Skeletal muscle satellite cell (primary cell): ENCODE results near the gene TMEM183A.
"Not testable (repeated sequence)": the region's sequence is repeated elsewhere in the genome, so short reads cannot be mapped to it uniquely, and the experiment has no call there.

ENCODE experiments used
- H3K27me3 ChIP-seq: 2 replicates; pipeline ENCODE4 v1.7.0; 2013; ENCODE audit warnings: low read length; ENCODE audit not compliant: control insufficient read depth, insufficient read depth
- H3K36me3 ChIP-seq: 2 replicates; pipeline ENCODE4 v1.7.0; 2013; ENCODE audit warnings: mild to moderate bottlenecking, control low read depth, low read length; ENCODE audit not compliant: insufficient read depth
- H3K4me1 ChIP-seq: 2 replicates; pipeline ENCODE4 v1.7.0; 2013; ENCODE audit warnings: low read length; ENCODE audit not compliant: control insufficient read depth, insufficient read depth
- H3K4me2 ChIP-seq: 2 replicates; pipeline ENCODE4 v1.7.0; 2013; ENCODE audit warnings: mild to moderate bottlenecking, low read length
- H3K4me3 ChIP-seq: 2 replicates; pipeline ENCODE4 v1.7.0; 2013; ENCODE audit warnings: low read length
- H3K9ac ChIP-seq: 2 replicates; pipeline ENCODE4 v1.7.0; 2013; ENCODE audit warnings: mild to moderate bottlenecking, low read depth, low read length, moderate library complexity
- H3K9me3 ChIP-seq: replicated peaks from 2 replicates; pipeline ENCODE4 v1.7.0; 2013; ENCODE audit warnings: mild to moderate bottlenecking, control low read depth, low read length

TMEM183A gene

GRCh38 chr1:203022855-203023254 is 15.7 kb downstream of the TMEM183A start:
- Histone ChIP-seq H3K4me1 (peaks cover 13% of the 10 kb centered on the region), H3K36me3 (peaks cover 48% of the 10 kb centered on the region)
- not testable (repeated sequence) for H3K4me2 ChIP-seq, H3K27me3 ChIP-seq, H3K9me3 ChIP-seq, H3K4me3 ChIP-seq, H3K9ac ChIP-seq

GRCh38 chr1:203025686-203026030 is 18.5 kb downstream of the TMEM183A start:
- Histone ChIP-seq H3K9me3 (no peaks in the 10 kb centered on the region), H3K4me3 (peak overlapping the region; percentile 70), H3K27me3 (peaks cover 5% of the 10 kb centered on the region), H3K9ac (peak overlapping the region; percentile 58), H3K36me3 (peaks cover 26% of the 10 kb centered on the region), H3K4me2 (peak overlapping the region; percentile 98), H3K4me1 (peaks cover 19% of the 10 kb centered on the region)

GRCh38 chr1:203026031-203026665 is 19.0 kb downstream of the TMEM183A start, which contains the start of gene PPFIA4:
Gene PPFIA4 (plus strand): TSS chr1:203026491. CDS start chr1:203039009, 12,518 bp downstream.
- Histone ChIP-seq H3K4me1 (peaks cover 19% of the 10 kb centered on the region), H3K4me3 (peak within 1 kb of the TSS; percentile 95), H3K4me2 (peak within 1 kb of the TSS; percentile 98), H3K9ac (peak within 1 kb of the TSS; percentile 84), H3K27me3 (peaks cover 5% of the 10 kb centered on the region), H3K9me3 (no peaks in the 10 kb centered on the region), H3K36me3 (peaks cover 22% of the 10 kb centered on the region)

DNA sequence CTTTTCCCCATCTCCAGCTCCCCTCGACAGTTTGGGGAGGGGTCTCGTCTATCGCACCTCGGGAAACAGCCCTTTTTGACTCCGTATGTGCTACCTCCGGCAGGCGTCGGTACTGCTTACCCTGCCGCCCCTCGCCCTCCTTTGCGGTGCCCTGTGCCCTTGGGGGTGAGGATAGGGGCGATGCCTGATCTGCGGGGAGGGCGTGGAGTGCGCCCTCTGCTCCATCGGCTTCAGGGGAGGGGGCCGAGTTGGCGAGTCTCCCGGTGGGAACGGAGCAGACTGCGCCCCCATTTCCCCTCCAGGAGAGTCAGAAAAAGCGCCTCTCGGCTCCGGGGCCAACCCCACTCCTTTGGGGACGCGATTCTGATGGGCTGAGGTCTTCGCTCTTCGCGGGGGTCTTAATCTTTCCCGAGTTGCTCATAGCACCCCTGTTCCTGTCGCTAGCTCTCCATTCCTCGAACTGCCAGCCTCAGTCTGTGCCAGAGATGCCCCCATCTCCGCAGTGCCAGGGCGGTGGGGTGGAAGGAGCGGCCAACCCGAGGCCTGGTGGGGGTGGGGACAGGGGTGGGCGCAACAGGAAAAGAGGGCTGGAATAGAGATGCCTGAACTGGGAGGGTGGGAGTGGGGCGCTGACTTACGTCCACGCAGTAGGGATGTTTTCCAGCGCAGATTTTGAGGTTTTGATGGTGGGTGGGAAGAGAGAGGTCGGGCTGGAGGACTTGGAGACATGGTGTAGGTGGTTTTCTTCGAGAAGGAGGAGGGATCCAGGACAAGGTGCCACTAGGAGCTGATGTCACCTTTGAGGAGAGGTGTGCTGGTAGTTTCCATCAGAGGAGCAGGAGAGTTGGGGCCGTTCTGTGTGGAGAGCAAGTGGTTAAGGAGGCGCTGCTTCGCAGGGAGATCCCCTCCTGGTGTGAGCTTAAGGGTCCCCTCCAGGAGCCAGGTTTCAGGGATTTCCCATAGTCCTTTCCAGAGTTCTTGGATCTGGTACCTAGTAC is 19.8 kb downstream of the TMEM183A start:
- peak overlapping the region; percentile 98 for H3K4me2 ChIP-seq
- H3K27me3 ChIP-seq, result peaks cover 5% of the 10 kb centered on the region
- peak overlapping the region; percentile 84 for H3K9ac ChIP-seq
- peaks cover 14% of the 10 kb centered on the region for H3K36me3 ChIP-seq
- no peaks in the 10 kb centered on the region for H3K9me3 ChIP-seq
- H3K4me1 ChIP-seq, result peaks cover 19% of the 10 kb centered on the region
- H3K4me3 ChIP-seq, result peak overlapping the region; percentile 95

DNA sequence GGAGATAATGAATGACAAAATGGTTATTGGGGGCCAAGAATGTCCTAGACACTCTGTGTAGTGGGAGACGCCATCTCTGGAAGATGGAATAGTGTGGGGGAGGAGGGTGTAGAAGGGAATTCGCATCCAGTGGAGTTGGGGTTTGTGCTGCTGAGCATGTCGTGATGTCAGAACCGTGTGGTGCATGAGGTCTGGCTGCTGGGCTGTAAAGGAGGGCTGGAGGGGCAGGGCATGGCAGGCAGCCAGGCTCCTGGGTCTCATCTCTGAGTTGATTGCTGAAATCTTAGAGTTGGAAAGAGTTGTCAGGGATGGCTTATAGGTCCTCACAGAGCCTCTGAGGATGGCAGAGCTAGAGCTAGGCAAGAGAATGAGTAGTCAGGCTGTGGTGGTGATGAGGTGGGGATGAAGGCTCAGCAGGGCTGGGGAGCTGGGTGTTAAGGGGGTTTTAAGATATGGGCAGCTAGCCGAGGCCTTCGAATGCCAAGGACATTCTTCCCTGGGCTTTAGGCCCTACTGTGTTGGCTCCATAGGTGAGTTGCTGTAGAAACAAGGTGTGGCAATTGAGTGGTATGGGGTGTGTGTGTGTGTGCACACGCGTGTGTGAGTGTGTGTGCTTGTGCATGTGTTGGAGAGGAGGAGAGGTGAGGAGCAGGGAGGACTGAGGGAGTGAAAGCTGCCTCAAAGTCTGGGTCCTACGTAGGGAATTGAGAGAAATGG is 21.1 kb downstream of the TMEM183A start:
- no peak overlapping the region for H3K9ac ChIP-seq
- peak overlapping the region; percentile 98 for H3K4me2 ChIP-seq
- no peaks in the 10 kb centered on the region for H3K9me3 ChIP-seq
- H3K4me3 ChIP-seq, result peak overlapping the region; percentile 41
- H3K4me1 ChIP-seq, result peaks cover 19% of the 10 kb centered on the region
- H3K36me3 ChIP-seq, result peaks cover 13% of the 10 kb centered on the region
- H3K27me3 ChIP-seq, result peaks cover 5% of the 10 kb centered on the region

GRCh38 chr1:203028784-203029553 is 21.8 kb downstream of the TMEM183A start:
- Histone ChIP-seq H3K9ac (no peak overlapping the region), H3K4me3 (peak overlapping the region; percentile 41)

DNA sequence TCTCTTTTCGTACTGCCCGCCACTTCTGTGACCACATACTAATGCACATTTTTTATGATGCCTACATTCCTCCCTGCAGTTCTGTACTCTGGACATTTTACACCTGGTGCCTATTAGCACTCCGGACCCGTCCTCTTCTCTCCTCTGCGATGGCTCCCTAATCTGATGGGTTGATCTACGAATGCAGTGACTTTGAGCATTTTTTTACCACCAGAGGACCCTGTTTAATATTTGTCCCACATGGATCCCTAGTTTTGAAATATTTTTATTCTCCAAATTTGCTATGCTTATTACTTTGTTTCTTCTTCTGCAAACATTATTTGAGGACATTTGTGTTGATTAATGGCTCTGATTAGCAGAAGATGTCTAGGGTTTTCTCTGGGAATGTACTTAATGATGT is 24.3 kb downstream of the TMEM183A start:
- H3K4me2 ChIP-seq, result no peak overlapping the region
- H3K9me3 ChIP-seq, result no peaks in the 10 kb centered on the region
- peaks cover 5% of the 10 kb centered on the region for H3K27me3 ChIP-seq
- H3K4me3 ChIP-seq, result no peak overlapping the region
- H3K36me3 ChIP-seq, result no peaks in the 10 kb centered on the region
- H3K4me1 ChIP-seq, result peaks cover 16% of the 10 kb centered on the region
- H3K9ac ChIP-seq, result no peak overlapping the region

More at GRCh38 chr1:203028784-203029553, 21.8 kb downstream of the TMEM183A start:
- Histone ChIP-seq H3K9me3 (no peaks in the 10 kb centered on the region), H3K36me3 (peaks cover 6% of the 10 kb centered on the region), H3K4me2 (peak overlapping the region; percentile 98), H3K4me1 (peaks cover 19% of the 10 kb centered on the region), H3K27me3 (peaks cover 5% of the 10 kb centered on the region)

GRCh38 chr1:203033287-203033686 is 26.1 kb downstream of the TMEM183A start:
- Histone ChIP-seq H3K9ac (no peak overlapping the region), H3K27me3 (no peaks in the 10 kb centered on the region), H3K36me3 (no peaks in the 10 kb centered on the region), H3K4me1 (peaks cover 28% of the 10 kb centered on the region), H3K4me2 (no peak overlapping the region), H3K4me3 (no peak overlapping the region), H3K9me3 (no peaks in the 10 kb centered on the region)

GRCh38 chr1:203033917-203034316 is 26.7 kb downstream of the TMEM183A start:
- Histone ChIP-seq H3K36me3 (no peaks in the 10 kb centered on the region), H3K4me1 (peaks cover 31% of the 10 kb centered on the region), H3K9ac (no peak overlapping the region), H3K4me3 (no peak overlapping the region), H3K4me2 (no peak overlapping the region), H3K27me3 (no peaks in the 10 kb centered on the region), H3K9me3 (no peaks in the 10 kb centered on the region)

DNA sequence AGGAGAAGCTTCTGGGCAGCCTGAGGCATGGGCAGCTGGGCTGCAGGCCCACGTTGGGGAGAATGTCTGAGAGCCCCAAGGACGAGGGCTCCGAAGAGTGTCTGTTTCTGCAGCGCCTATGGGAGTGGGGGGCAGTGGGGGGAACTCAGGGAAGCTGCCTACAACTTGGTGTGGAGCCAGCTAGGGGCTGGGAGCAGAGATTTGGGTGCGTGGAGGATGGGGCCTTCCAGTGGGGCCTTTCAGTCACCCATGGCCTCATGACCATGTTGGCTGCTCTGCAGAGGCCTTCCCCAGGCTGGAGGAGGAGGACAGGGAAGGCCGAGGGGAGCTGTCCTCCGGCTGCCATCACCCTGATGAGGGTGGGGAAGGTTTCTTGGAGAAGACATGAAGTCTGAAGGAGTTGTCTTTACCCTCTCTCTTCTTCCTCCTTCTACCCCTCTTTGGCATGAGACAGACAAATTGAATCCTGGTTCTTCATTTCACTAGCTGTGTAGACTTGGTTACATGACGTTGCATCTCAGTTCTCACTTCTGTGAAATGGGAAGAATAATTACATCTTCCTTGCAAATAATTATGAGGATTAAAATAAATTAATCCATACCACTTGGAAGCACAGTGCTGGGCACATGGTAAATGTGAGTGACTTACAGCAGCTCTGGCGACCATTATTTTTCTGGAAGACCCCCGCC is 27.4 kb downstream of the TMEM183A start:
- H3K9ac ChIP-seq, result no peak overlapping the region
- H3K4me2 ChIP-seq, result no peak overlapping the region
- H3K9me3 ChIP-seq, result no peaks in the 10 kb centered on the region
- no peak overlapping the region for H3K4me3 ChIP-seq
- peaks cover 34% of the 10 kb centered on the region for H3K4me1 ChIP-seq
- no peaks in the 10 kb centered on the region for H3K27me3 ChIP-seq
- no peaks in the 10 kb centered on the region for H3K36me3 ChIP-seq
